ENCODE results near the gene DMD.

Gene DMD

GRCh38 chrX:31074522-31074921 is 2136.8 kb downstream of the DMD start:
- DNase-seq (ENCODE audit: low read depth), result no peak
- no peak for TF ChIP-seq MYC (IDR thresholded peaks at IDR 0.05; ENCODE audit: low read depth, low read length)
- TF ChIP-seq POLR2A (IDR thresholded peaks at IDR 0.05; ENCODE audit: extremely low read depth, insufficient read length), result no peak
- TF ChIP-seq, protein P1, sequence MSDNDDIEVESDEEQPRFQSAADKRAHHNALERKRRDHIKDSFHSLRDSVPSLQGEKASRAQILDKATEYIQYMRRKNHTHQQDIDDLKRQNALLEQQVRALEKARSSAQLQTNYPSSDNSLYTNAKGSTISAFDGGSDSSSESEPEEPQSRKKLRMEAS (IDR thresholded peaks at IDR 0.05; ENCODE audit: low read depth, low read length), result no peak
- no peak for TF ChIP-seq CTCF (IDR thresholded peaks at IDR 0.05; ENCODE audit: low read depth, low read length)
- H3K4me3 ChIP-seq (ENCODE audit: low read depth, low read length), result no peak overlapping the region

DNA sequence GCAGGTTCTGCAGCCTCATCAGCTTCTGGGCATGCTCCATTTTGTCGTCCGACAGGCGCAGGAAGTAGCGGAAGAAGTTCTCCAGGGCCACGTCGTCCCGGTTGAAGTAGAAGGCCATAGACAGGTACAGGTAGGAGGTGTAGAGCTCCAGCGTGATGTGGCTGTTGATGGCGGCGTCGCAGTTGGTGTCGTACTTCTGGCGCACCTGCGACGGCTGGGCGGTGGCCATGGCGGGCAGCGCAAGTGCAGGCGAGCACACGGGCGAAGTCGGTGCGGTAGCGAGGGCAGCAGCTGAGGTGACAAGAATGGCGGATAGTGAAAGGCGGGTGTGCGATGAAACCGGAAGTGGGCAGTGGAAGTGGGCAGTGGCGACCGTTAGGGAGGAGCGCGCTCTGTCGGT is 2139.6 kb downstream of the DMD start, which contains the start of gene FTHL17:
Gene FTHL17 (minus strand): TSS at position 317 of the 400 bp plus-strand sequence. CDS start 88 bp downstream, at position 229.
- TF ChIP-seq CTCF (IDR thresholded peaks at IDR 0.05; ENCODE audit: low read depth, low read length), result no peak
- TF ChIP-seq MYC (IDR thresholded peaks at IDR 0.05; ENCODE audit: low read depth, low read length), result no peak
- TF ChIP-seq POLR2A (IDR thresholded peaks at IDR 0.05; ENCODE audit: extremely low read depth, insufficient read length), result no peak
- TF ChIP-seq, protein P1 (IDR thresholded peaks at IDR 0.05; ENCODE audit: low read depth, low read length), result no peak
- no peak within 1 kb of the TSS for H3K4me3 ChIP-seq (ENCODE audit: low read depth, low read length)
- DNase-seq (ENCODE audit: low read depth), result no peak

DNA sequence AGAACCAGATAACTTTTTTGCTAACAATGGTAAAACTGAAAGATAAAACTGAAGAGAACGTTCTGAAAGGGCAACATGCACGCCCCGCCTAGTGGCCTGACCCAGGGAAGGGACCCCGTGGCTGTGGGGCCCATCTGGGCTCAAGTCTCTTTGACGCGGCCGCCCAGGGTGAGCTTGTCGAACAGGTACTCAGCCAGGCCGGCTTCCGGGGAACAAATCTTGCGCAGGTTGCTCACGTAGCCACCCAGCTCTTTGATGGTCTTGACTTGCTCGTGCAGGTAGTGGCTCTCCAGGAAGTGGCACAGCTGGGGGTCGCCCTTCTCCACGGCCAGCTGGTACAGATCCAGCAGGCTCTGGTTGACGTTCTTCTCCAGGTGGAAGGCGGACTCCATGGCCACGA is 2140.1 kb downstream of the DMD start:
- DNase-seq (ENCODE audit: low read depth), result no peak
- H3K4me3 ChIP-seq (ENCODE audit: low read depth, low read length), result no peak overlapping the region
- TF ChIP-seq, protein P1 (IDR thresholded peaks at IDR 0.05; ENCODE audit: low read depth, low read length), result no peak
- TF ChIP-seq CTCF (IDR thresholded peaks at IDR 0.05; ENCODE audit: low read depth, low read length) (no peak), MYC (IDR thresholded peaks at IDR 0.05; ENCODE audit: low read depth, low read length) (no peak), POLR2A (IDR thresholded peaks at IDR 0.05; ENCODE audit: extremely low read depth, insufficient read length) (no peak)

- no peak overlapping the region for H3K4me3 ChIP-seq (ENCODE audit: low read depth, low read length)
- no peak for DNase-seq (ENCODE audit: low read depth)
- TF ChIP-seq MYC (IDR thresholded peaks at IDR 0.05; ENCODE audit: low read depth, low read length), result no peak
- TF ChIP-seq, protein P1 (IDR thresholded peaks at IDR 0.05; ENCODE audit: low read depth, low read length), result no peak
Measured at GRCh38 chrX:31070057-31070468, 2141.3 kb downstream of the DMD start.

All from NB4 (cell line).